ENCODE data around the gene DNAH2. TPM values are rescaled to one million over a fixed set of nuclear protein-coding genes. Genes with fewer than 3 reads are reported as not detected.

Gene DNAH2
- total and polyA plus RNA-seq, 12 donors, result under 0.01 to 0.30 (median 0.03) TPM; not detected in 3

DNA sequence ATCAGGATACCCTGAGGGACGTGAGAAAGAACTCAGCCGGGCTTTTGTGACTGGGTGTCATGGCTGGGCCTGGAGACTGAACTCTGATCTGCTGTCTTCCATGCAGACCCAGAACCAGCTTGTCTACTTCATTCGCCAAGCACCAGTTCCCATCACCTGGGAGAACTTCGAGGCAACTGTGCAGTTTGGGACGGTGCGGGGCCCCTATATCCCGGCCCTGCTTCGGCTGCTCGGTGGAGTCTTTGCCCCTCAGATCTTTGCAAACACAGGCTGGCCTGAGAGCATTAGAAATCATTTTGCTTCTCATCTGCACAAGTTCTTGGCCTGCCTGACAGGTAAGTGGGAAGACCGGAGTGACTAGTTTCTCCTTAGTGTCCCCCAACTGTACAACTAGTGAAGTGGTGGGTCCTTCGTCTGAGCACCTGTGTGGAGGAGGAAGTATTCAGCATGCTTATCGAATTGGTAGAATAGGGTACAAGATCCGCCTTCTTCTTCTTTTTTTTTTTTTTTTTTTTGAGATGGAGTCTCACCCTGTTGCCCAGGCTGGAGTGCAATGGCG lies 15.5 kb downstream of the DNAH2 start:
- Histone ChIP-seq H3K9me3 (no peaks in the 10 kb centered on the region), H3K36me3 (no peaks in the 10 kb centered on the region), H3K4me1 (peaks cover 0 to 4% (median 0%) of the 10 kb centered on the region in 9 donors), H3K27ac (no peak overlapping the region), H3K27me3 (peaks cover 0 to 4% (median 0%) of the 10 kb centered on the region in 7 donors), H3K4me3 (no peak overlapping the region)
- intact Hi-C loops (cut with DNase I), result loop anchor here in 1 of 10 donors (10.0 kb wide), 1 partner anchor 312 kb away; no protein-coding TSS in a partner anchor
- ATAC-seq, result no peak
- WGBS, 2 donors, result 87 to 90% methylated on average over 13 to 14 of the region's 14 CpGs
- TF ChIP-seq, protein P1, sequence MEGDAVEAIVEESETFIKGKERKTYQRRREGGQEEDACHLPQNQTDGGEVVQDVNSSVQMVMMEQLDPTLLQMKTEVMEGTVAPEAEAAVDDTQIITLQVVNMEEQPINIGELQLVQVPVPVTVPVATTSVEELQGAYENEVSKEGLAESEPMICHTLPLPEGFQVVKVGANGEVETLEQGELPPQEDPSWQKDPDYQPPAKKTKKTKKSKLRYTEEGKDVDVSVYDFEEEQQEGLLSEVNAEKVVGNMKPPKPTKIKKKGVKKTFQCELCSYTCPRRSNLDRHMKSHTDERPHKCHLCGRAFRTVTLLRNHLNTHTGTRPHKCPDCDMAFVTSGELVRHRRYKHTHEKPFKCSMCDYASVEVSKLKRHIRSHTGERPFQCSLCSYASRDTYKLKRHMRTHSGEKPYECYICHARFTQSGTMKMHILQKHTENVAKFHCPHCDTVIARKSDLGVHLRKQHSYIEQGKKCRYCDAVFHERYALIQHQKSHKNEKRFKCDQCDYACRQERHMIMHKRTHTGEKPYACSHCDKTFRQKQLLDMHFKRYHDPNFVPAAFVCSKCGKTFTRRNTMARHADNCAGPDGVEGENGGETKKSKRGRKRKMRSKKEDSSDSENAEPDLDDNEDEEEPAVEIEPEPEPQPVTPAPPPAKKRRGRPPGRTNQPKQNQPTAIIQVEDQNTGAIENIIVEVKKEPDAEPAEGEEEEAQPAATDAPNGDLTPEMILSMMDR (IDR thresholded peaks at IDR 0.05), result no peak
- no peak for DNase-seq

DNA sequence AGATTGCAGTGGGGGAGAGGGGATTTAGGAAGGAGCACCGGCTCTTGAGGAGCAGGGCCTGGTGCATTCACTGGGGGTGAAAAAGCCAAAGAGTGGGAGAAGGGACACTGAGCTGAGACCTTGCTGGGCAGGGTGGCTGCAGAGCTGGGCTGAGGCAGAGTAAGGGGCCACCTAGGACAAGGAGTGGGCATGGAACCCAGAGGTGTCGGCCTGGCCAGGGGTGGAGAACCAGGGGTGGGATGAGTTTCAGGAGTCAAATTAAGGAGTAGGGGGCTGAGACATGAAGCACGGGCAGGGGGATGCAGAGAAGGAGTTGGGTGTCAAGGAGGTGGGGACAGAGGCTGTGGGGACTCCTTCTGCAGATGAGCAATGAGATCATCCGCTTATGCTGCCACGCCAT lies 20.1 kb downstream of the DNAH2 start:
- Histone ChIP-seq H3K27me3 (peaks cover 0 to 26% (median 11%) of the 10 kb centered on the region in 7 donors), H3K27ac (no peak overlapping the region), H3K36me3 (no peaks in the 10 kb centered on the region), H3K9me3 (no peaks in the 10 kb centered on the region), H3K4me1 (peaks cover 0 to 13% (median 0%) of the 10 kb centered on the region in 9 donors), H3K4me3 (no peak overlapping the region)
- no peak for ATAC-seq
- no peak for DNase-seq
- 86% methylated on average over 5 of the region's 5 CpGs for WGBS, 2 donors
- intact Hi-C loops (cut with DNase I), result loop anchor here in 1 of 10 donors (10.0 kb wide), 1 partner anchor 307 kb away; no protein-coding TSS in a partner anchor
- TF ChIP-seq, protein P1 (IDR thresholded peaks at IDR 0.05), result no peak

DNA sequence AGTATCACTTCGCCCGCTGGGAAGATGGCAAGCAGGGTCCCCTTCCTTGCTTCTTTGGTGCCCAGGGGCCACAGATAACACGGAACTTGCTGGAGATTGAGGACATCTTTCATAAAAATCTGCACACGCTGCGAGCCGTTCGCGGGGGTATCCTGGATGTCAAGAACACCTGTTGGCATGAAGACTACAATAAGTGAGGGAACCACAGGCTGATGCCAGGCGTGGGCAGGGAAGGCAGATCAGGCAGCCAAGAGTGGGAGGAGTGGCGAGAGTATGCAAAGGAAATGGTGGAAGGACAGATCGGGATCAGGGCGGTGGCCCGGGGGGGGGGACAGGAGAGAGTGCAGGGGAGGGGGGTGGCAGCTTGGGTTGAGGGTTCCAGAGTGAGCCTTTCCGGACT lies 22.2 kb downstream of the DNAH2 start:
- Histone ChIP-seq H3K36me3 (no peaks in the 10 kb centered on the region), H3K4me3 (no peak overlapping the region), H3K9me3 (no peaks in the 10 kb centered on the region), H3K27me3 (peaks cover 0 to 31% (median 14%) of the 10 kb centered on the region in 7 donors), H3K4me1 (peaks cover 0 to 15% (median 0%) of the 10 kb centered on the region in 9 donors), H3K27ac (no peak overlapping the region)
- TF ChIP-seq, protein P1 (IDR thresholded peaks at IDR 0.05), result no peak
- no peak for ATAC-seq
- WGBS, 2 donors, result 63 to 68% methylated on average over 14 of the region's 14 CpGs
- intact Hi-C loops (cut with DNase I), result loop anchor here in 7 of 10 donors (5.0 to 10.0 kb wide), 13 partner anchors 75 to 315 kb away; partner anchors contain the start of genes CYB5D1 (in 2 of the 7), NAA38 (in 2 of the 7), TMEM88 (in 2 of the 7) and KDM6B (in 1 of the 7)
- no peak for DNase-seq

- no peaks in the 10 kb centered on the region for H3K9me3 ChIP-seq
- DNase-seq, result peak in 1 of 2 donors; percentile 27
- WGBS, 2 donors, result 51 to 70% methylated on average over 42 of the region's 42 CpGs
- peak overlapping the region in 6 of 10 donors; percentile 7 to 41 (median 22) for H3K4me3 ChIP-seq
- H3K27ac ChIP-seq, result no peak overlapping the region
- H3K27me3 ChIP-seq, result peaks cover 0 to 31% (median 14%) of the 10 kb centered on the region in 7 donors
- ATAC-seq, result peak in 2 of 8 donors; percentile 13 to 43
- TF ChIP-seq, protein P1 (IDR thresholded peaks at IDR 0.05), result no peak
- H3K4me1 ChIP-seq, result peaks cover 0 to 15% (median 0%) of the 10 kb centered on the region in 9 donors
- intact Hi-C loops (cut with DNase I), result loop anchor here in 7 of 10 donors (5.0 to 10.0 kb wide), 13 partner anchors 74 to 314 kb away; partner anchors contain the start of genes CYB5D1 (in 2 of the 7), NAA38 (in 2 of the 7), TMEM88 (in 2 of the 7) and KDM6B (in 1 of the 7)
- H3K36me3 ChIP-seq, result no peaks in the 10 kb centered on the region
These were observed 23.0 kb downstream of the DNAH2 start for GRCh38 chr17:7740481-7741001.

Data from heart right ventricle (tissue), 16 donors.